HG03354 (cell line): Measurements from ENCODE around the gene ZNF76.
"Not testable (repeated sequence)": the region's sequence is repeated elsewhere in the genome, so short reads cannot be mapped to it uniquely, and the experiment has no call there.

Source experiments
- ATAC-seq: cut with Tn5 transposase; IDR thresholded peaks from one replicate; pipeline ENCODE4 v1.9.1; 2021; ENCODE audit warnings: mild to moderate bottlenecking; ENCODE audit not compliant: unreplicated experiment, poor library complexity, severe bottlenecking

ZNF76 gene

DNA sequence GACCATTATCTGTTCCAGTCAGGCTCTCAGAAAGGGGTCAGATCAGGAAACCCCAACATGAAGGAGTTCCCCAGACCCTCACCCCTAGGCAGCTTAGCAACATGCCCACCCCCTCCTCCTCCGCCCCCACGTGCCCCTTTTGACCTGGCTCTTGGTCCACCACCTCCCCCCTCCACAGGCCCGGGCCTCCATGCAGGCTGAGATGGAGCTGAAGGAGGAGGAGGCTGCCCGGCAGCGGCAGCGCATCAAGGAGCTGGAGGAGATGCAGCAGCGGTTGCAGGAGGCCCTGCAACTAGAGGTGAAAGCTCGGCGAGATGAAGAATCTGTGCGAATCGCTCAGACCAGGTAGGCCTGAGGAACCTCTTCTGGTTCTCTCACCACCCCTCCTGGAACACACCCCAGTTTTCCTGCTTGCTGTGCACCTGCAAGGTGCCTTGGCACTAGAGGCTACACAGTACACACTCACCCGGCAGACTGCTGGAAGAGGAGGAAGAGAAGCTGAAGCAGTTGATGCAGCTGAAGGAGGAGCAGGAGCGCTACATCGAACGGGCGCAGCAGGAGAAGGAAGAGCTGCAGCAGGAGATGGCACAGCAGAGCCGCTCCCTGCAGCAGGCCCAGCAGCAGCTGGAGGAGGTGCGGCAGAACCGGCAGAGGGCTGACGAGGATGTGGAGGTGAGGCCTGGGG lies 60.0 kb downstream of the ZNF76 start:
- no peak for ATAC-seq

DNA sequence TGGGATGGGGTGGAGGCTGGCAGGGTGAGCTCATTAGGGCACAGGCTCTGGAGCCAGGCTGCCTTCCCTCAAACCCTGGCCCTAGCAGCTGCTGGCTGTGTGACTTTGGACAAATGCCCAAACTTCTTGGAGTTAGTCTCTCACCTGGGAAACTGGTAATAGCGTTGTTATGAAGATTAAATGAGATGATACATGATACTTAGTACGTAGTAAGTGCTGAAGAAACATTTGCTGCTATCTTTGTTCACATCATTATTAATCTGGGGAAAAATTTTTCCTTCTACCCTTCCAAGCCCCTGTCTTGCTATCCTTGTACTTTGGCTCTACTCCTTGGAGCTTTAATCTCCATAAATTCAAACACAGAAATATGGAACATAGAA lies 60.5 kb downstream of the ZNF76 start:
- ATAC-seq: no peak

DNA sequence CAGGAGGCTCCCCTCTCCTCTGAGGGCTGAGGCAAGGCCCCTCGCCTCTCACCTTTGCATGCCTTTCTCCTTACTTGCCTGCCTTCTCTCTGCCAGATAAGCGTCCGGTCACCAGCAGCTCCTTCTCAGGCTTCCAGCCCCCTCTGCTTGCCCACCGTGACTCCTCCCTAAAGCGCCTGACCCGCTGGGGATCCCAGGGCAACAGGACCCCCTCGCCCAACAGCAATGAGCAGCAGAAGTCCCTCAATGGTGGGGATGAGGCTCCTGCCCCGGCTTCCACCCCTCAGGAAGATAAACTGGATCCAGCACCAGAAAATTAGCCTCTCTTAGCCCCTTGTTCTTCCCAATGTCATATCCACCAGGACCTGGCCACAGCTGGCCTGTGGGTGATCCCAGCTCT lies 61.6 kb downstream of the ZNF76 start:
- no peak for ATAC-seq

DNA sequence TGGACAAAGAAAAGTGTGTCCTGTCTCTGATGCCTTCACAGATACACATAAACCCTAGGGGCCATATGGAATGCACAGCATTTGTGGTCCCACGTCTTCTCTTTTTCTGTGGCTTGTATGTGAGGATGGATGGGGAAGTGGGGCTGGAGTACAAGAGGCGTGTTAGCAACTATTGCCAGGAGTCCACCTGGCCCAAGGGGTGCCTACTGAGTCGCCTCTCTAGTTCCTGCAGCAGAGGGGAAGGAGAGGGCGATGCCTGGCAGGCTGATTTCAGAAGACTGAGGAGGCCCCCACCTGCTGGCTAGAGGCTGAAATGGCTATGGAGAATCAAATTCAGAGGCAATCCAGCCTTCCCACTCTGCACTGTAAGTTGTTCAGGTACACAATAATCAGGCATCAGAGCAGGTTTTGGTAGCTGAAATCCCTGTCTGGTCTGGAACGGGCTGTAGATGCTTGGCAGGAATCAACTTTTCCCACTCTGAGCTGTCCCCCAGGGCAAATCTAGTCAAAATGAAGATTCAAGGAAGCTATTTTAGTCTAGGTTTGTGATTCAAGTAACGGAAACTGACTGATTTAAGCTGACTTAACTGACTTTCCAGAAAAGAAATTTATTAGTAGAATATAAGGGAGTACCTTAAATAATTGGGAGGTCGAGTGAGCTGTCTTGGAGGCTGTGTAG lies 68.0 kb downstream of the ZNF76 start:
- peak; percentile 59 for ATAC-seq

DNA sequence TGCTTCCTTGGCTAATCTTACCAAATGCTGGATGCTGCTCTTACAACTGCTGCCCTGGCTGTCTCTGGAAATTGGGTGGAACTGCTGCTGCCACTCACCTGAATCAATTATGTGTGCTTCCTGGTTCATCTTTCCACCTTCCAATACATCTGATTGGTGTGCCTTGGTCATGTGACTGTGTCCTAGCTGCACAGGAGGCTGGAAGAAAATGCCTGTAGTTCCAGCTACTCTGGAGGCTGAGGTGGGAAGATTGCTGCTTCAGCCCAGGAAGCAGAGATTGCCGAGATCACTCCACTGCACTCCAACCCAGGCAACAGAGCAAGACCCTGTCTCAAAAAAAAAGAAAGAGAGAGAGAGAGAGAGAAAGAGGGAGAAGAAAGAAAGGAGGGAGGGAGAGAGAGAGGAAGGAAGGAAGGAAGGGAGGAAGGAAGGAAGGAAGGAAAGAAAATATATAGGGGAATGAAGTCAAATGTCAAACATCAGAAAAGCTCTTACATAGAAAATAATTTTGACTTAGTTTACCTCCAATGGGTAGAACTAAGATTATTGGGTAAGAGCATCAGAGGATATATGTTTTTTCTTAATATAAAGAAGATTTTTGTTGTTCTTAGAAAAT lies 68.7 kb downstream of the ZNF76 start:
- ATAC-seq: no peak

DNA sequence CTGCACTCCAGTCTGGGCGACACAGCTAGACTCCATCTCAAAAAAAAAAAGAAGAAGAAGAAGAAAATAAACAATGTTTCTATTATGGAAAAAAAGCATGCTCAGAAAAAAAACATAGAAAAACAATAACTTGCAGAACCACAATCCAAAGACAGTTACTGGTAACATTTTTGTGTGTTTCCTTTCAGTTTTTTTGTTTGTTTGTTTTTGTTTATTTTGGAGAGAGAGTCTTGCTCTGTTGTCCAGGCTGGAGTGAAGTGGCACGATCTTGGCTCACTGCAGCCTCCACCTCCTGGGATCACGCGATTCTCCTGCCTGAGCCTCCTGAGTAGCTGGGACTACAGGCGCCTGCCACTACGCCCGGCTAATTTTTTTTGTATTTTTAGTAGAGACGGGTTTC lies 69.4 kb downstream of the ZNF76 start:
- not testable (repeated sequence) for ATAC-seq

DNA sequence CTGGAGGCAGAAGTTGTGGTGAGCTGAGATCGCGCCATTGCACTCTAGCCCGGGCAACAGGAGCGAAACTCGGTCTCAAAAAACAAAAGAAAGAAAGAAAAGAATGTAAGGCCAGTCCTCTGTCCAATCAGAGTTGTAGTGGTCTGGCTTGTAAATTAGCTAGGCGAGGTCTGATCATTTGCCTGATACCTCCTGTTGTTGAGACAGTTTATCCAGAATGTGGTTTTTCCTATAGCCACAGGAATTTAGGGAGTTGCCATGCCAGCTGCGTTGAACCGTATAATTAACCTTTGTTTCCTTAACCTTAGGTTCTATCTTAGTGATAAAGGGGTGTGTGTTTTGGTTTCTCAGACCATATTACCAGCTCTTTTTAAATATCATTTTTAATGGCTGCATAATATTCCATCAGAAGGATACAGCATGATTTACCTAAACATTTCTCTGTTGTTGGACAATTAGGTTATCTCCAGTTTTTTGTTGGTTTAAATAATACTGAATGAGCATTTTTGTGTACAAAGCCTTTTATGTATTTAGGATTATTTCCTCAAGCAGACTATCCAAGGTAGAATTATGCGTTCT lies 71.1 kb downstream of the ZNF76 start:
- ATAC-seq: no peak

DNA sequence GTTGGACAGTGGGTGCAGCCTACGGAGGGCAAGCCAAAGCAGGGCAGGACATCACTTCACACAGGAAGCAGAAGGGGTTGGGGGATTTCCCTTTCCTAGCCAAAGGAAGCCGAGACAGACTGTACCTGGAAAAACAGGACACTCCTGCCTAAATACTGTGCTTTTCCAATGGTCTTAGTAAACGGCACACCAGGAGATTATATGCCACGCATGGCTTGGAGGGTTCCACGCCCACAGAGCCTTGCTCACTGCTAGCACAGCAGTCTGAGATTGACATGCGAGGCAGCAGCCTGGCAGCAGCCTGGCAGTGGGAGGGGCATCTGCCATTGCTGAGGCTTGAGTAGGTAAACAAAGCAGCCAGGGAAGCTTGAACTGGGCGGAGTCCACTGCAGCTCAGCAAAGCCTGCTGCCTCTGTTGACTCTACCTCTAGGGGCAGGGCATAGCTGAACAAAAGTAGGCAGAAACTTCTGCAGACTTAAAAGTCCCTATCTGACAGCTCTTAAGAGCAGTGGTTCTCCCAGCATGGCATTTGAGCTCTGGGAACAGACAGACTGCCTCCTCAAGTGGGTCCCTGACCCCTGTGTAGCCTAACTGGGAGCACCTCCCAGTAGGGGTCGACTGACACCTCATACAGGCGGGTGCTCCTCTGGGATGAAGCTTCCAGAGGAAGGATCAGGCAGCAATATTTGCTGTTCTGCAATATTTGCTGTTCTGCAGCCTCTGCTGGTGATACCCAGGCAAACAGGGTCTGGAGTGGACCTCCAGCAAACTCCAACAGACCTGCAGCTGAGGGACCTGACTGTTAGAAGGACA lies 72.7 kb downstream of the ZNF76 start:
- ATAC-seq: not testable (repeated sequence)

DNA sequence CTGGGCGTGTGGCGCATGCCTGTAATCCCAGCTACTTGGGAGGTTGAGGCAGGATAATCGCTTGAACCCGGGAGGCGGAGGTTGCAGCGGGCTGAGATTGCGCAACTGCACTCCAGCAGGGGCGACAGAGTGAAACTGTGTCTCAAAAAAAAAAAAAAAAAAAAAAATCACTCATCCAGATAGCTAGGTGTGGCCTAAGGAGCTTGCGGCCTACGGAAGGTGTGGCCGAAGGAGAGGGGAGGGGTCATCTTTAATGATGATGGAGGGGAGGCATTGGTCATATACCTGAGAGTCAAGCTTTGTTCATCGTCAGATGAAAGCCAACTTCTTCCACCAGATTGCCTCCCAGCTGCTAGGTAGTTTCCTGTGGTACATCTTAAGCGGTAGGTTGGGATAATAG lies 82.0 kb downstream of the ZNF76 start:
- ATAC-seq: no peak

DNA sequence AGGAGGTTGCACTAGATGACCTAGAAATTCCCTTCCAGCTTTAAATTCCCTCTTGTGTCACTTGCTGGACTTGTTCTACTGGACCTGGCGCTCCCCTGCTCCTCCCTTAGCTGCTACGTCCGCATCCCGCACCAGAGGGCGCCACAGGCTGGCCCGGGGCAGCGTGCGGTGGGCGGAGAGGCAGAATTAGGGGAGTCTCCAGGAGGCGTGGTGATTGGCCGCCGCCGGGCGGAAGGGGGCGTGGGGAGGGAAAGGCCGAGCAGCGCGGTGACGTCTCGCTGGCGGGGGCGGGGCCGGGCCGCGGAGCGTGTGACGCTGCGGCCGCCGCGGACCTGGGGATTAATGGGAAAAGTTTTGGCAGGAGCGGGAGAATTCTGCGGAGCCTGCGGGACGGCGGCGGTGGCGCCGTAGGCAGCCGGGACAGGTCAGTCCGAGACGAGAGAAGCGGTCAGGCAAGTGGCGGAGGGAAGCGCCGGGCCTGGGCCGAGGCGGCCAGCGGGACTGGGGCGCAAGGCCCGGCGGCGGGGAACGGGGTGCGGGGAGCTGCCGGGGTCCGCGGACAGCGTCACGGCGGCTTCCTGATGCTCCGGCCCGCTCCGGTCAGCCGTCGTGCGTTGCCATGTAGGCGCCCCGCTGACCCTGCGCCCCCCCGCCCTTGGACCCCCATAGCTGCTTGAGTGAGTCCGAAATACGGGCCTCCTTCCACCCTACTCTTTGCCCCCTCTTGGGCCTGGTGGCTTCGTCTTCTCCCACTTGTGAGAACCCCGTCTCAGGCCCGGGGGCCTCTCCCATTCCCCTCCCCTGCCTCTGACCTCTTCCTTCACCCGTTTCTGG lies 82.9 kb downstream of the ZNF76 start, which contains the start of gene PPARD:
Gene PPARD, plus strand, starts transcription at position 301 of the 834 bp plus-strand sequence. CDS start 68,530 bp downstream, outside the sequence.
- peak; percentile 98 for ATAC-seq

DNA sequence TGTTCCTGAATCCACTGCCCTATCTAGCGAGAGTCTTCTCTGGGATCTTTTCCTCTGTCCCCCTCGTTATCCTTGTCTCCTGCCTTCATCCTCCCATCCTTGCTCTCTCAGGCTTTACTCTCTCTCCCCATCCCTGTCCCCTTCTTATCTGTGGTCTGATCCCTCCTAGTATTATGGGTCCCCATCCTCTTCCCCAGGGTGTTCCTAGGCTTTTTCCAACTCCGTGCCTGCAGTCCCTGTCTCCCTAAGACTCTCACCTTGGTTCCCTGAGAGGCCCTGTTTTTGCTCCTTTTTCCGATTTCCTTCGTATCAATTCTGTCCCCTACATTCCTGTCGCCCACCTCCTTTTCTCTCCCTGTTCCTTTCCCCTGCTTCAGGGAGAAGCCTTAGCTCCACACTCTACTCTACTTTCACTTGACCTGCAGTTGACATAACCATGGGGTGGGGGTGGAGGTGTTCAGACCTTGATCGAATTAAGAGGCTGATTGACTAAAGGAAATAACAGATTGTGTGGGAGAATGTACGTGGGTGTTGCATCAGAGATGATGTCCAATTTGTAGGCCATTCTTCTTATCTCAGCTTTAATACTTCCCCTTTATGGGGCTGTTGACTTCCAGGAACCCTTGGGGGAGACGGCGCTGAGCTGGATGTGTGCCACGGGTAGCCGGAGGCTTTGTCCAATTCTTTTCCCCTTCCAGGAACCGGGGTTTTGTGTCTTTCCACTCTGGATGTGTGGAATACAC lies 83.7 kb downstream of the ZNF76 start:
- ATAC-seq: no peak

DNA sequence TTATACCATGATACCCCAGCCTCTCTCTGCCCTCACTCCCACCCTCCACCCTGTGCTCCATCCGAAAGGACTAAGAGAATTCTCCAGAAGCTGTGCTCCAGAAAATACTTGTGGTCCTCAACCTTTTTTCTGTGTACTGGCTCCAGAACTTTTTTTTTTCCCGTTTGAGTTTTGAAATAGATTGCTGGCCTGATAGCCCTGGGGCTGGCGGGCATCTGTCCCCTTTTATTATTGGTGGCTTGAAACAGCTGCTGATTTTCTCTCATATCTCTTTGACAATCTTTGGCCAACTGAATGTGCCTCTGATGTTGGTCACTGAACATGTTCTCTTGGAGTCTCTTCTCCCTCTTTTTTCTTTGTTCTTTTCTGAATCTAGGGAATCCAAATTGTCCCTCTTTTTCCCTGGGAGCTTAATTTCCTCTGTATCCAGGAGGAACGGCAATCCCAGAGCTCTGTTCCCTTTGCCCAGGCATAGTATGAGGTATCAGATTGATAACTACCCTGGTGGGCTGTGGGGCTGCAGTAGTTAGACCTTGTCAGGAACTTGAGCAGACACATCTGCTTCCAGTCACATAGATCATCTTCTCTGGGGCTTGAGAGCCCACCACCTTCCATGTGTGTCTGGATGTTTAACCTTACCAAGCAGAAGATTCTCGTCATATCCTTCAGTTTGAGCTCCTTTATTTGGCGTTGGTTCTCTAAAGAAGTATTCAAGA lies 84.5 kb downstream of the ZNF76 start:
- ATAC-seq: no peak
